MM.1S (cell line): ENCODE data around the gene LEFTY1.

ENCODE experiments used
- DNase-seq: peaks from one replicate; pipeline ENCODE4 v3.0.0-alpha.2; 2015
- H2AFZ ChIP-seq: fragments of 300-600 bp; sonication (generic); 2 replicates; pipeline ENCODE4 v1.6.0; 2016; ENCODE audit warnings: antibody characterized with exemption, low read length
- H3F3A ChIP-seq: fragments of 300-600 bp; sonication (generic); 2 replicates; pipeline ENCODE4 v1.6.1; 2016; ENCODE audit warnings: mild to moderate bottlenecking, antibody characterized with exemption, low read length, moderate library complexity, mixed read lengths; ENCODE audit not compliant: insufficient read depth
- H3K27ac ChIP-seq: fragments of 300-600 bp; sonication (generic); 2 replicates; pipeline ENCODE4 v1.5.1; 2016; ENCODE audit warnings: mild to moderate bottlenecking, low read length
- H3K27me3 ChIP-seq: fragments of 300-600 bp; sonication (generic); replicated peaks from 2 replicates; pipeline ENCODE4 v1.6.0; 2016; ENCODE audit warnings: low read length; ENCODE audit not compliant: insufficient read depth
- H3K36me3 ChIP-seq: fragments of 300-600 bp; sonication (generic); replicated peaks from 2 replicates; pipeline ENCODE4 v1.6.1; 2016; ENCODE audit warnings: mild to moderate bottlenecking, low read length, mixed read lengths; ENCODE audit not compliant: insufficient read depth
- H3K4me1 ChIP-seq: fragments of 300-600 bp; sonication (generic); 2 replicates; pipeline ENCODE4 v1.6.1; 2016; ENCODE audit warnings: low read length, mixed read lengths
- H3K4me2 ChIP-seq: fragments of 300-600 bp; sonication (generic); 2 replicates; pipeline ENCODE4 v1.6.0; 2016; ENCODE audit warnings: low read depth, low read length
- H3K4me3 ChIP-seq: fragments of 300-600 bp; sonication (generic); 2 replicates; pipeline ENCODE4 v1.5.1; 2016; ENCODE audit warnings: low read length, mixed read lengths
- H3K79me2 ChIP-seq: fragments of 300-600 bp; sonication (generic); 2 replicates; pipeline ENCODE4 v1.6.1; 2016; ENCODE audit warnings: mixed run types, low read length, mixed read lengths
- H3K9ac ChIP-seq: fragments of 300-600 bp; sonication (generic); 2 replicates; pipeline ENCODE4 v1.6.1; 2016; ENCODE audit warnings: low read length, mixed read lengths
- H3K9me2 ChIP-seq: fragments of 300-600 bp; sonication (generic); replicated peaks from 2 replicates; pipeline ENCODE4 v1.6.1; 2016; ENCODE audit warnings: mild to moderate bottlenecking, low read length, mixed read lengths; ENCODE audit not compliant: insufficient read depth
- H3K9me3 ChIP-seq: fragments of 300-600 bp; sonication (generic); replicated peaks from 2 replicates; pipeline ENCODE4 v1.6.1; 2016; ENCODE audit warnings: mild to moderate bottlenecking, low read length, mixed read lengths; ENCODE audit not compliant: insufficient read depth
- H4K20me1 ChIP-seq: fragments of 300-600 bp; sonication (generic); 2 replicates; pipeline ENCODE4 v1.6.1; 2016; ENCODE audit warnings: mild to moderate bottlenecking, low read length, moderate library complexity, mixed read lengths; ENCODE audit not compliant: insufficient read depth
- CTCF ChIP-seq: fragments of 300-600 bp; sonication (generic); IDR thresholded peaks from 2 replicates; pipeline ENCODE4 v1.5.1; 2016; ENCODE audit warnings: antibody characterized with exemption, low read length, mixed read lengths
- EZH2 ChIP-seq: fragments of 300-600 bp; sonication (generic); optimal IDR thresholded peaks from 2 replicates; pipeline ENCODE3; 2017; ENCODE audit warnings: low read depth, mild to moderate bottlenecking, antibody characterized with exemption, low read length, mixed read lengths
- EZH2phosphoT487 ChIP-seq: fragments of 300-600 bp; sonication (generic); IDR thresholded peaks from 2 replicates; pipeline ENCODE4 v1.6.1; 2018; ENCODE audit warnings: antibody characterized with exemption, low read length

LEFTY1 gene

GRCh38 chr1:225917101-225917500, 28.2 kb upstream of the LEFTY1 start:
- Histone ChIP-seq H3K4me2 (no peak overlapping the region), H3K4me3 (no peak overlapping the region), H3K4me1 (0 out of 2 replicates have a peak, but pooled peaks cover 2% of the 10 kb centered on the region), H3K36me3 (peaks cover 3% of the 10 kb centered on the region; the same call in 1 of the 2 replicates), H3K79me2 (peaks cover 18% of the 10 kb centered on the region), H3K27me3 (no peaks in the 10 kb centered on the region), H3K27ac (no peak overlapping the region), H3F3A (no peaks in the 10 kb centered on the region), H3K9ac (no peak overlapping the region), H3K9me3 (no peaks in the 10 kb centered on the region), H3K9me2 (no peaks in the 10 kb centered on the region), H4K20me1 (no peaks in the 10 kb centered on the region), H2AFZ (no peak overlapping the region)
- TF ChIP-seq EZH2phosphoT487 = no peak
- no peak for TF ChIP-seq EZH2
- no peak for TF ChIP-seq CTCF
- no peak for DNase-seq

GRCh38 chr1:225915538-225915991, 26.6 kb upstream of the LEFTY1 start:
- no peak for DNase-seq
- H3F3A ChIP-seq = no peaks in the 10 kb centered on the region
- H3K79me2 ChIP-seq = peaks cover 3% of the 10 kb centered on the region; the same call in 1 of the 2 replicates
- no peak for TF ChIP-seq EZH2
- TF ChIP-seq CTCF = no peak
- no peak for TF ChIP-seq EZH2phosphoT487
- no peaks in the 10 kb centered on the region for H4K20me1 ChIP-seq
- no peaks in the 10 kb centered on the region for H3K9me3 ChIP-seq
- 0 out of 2 replicates have a peak, but pooled peaks cover under 1% of the 10 kb centered on the region for H3K36me3 ChIP-seq
- no peak overlapping the region for H2AFZ ChIP-seq
- H3K4me1 ChIP-seq = peaks cover 5% of the 10 kb centered on the region; the same call in 1 of the 2 replicates
- H3K4me2 ChIP-seq = no peak overlapping the region
- no peaks in the 10 kb centered on the region for H3K9me2 ChIP-seq
- H3K4me3 ChIP-seq = no peak overlapping the region
- H3K9ac ChIP-seq = no peak overlapping the region
- no peaks in the 10 kb centered on the region for H3K27me3 ChIP-seq
- no peak overlapping the region for H3K27ac ChIP-seq

- H3K4me3 ChIP-seq = no peak overlapping the region
- H3K4me1 ChIP-seq = peaks cover 5% of the 10 kb centered on the region; the same call in 1 of the 2 replicates
- no peaks in the 10 kb centered on the region for H3K27me3 ChIP-seq
- 0 out of 2 replicates have a peak, but pooled peaks cover 2% of the 10 kb centered on the region for H3K79me2 ChIP-seq
- no peak overlapping the region for H3K27ac ChIP-seq
- H3K9ac ChIP-seq = no peak overlapping the region
- H2AFZ ChIP-seq = no peak overlapping the region
- H3F3A ChIP-seq = no peaks in the 10 kb centered on the region
- no peak for DNase-seq
- H3K9me3 ChIP-seq = no peaks in the 10 kb centered on the region
- no peaks in the 10 kb centered on the region for H4K20me1 ChIP-seq
- TF ChIP-seq EZH2 = no peak
- no peak for TF ChIP-seq EZH2phosphoT487
- no peak for TF ChIP-seq CTCF
- no peaks in the 10 kb centered on the region for H3K9me2 ChIP-seq
- no peak overlapping the region for H3K4me2 ChIP-seq
- no peaks in the 10 kb centered on the region for H3K36me3 ChIP-seq
These were observed 26.0 kb upstream of the LEFTY1 start for GRCh38 chr1:225914947-225915346.
